GM13977 (cell line): Measurements from ENCODE around the gene ABCA1.

Experiments used
- DNase-seq: peaks from one replicate; pipeline ENCODE4 v3.0.0; 2012; ENCODE audit warnings: low spot score
- CTCF ChIP-seq: IDR thresholded peaks from 2 replicates; pipeline ENCODE4 v1.5.1; 2012; ENCODE audit warnings: mild to moderate bottlenecking, control low read depth; ENCODE audit not compliant: insufficient read depth; ENCODE audit errors: extremely low read depth, missing control alignments
- in situ Hi-C: fragments of 300-500 bp; cut with MboI; formaldehyde crosslinking; loops from one replicate; pipeline ENCODE4 v1.12.0; 2022; ENCODE audit warnings: low sequenced_read_pairs, low pct_unique_long_range_greater_than_20kb, mixed read lengths, inconsistent platforms; ENCODE audit not compliant: unreplicated experiment

Gene ABCA1

GRCh38 chr9:104798209-104798995 is 129.6 kb downstream of the ABCA1 start:
- DNase-seq = no peak
- in situ Hi-C loops = no loop called here
- no peak for TF ChIP-seq CTCF

- TF ChIP-seq CTCF = no peak
- no peak for DNase-seq
- in situ Hi-C loops = no loop called here
These were observed 132.1 kb downstream of the ABCA1 start for GRCh38 chr9:104795857-104796256.

- no peak for TF ChIP-seq CTCF
- no peak for DNase-seq
- in situ Hi-C loops = no loop called here
These were observed 132.9 kb downstream of the ABCA1 start for GRCh38 chr9:104795082-104795481.

- in situ Hi-C loops = no loop called here
- DNase-seq = no peak
- TF ChIP-seq CTCF = no peak
These were observed 133.9 kb downstream of the ABCA1 start for GRCh38 chr9:104794070-104794469.

GRCh38 chr9:104788251-104788650 is 139.7 kb downstream of the ABCA1 start:
- TF ChIP-seq CTCF = no peak
- in situ Hi-C loops = no loop called here
- DNase-seq = no peak

- in situ Hi-C loops = no loop called here
- DNase-seq = no peak
- no peak for TF ChIP-seq CTCF
These were observed 140.5 kb downstream of the ABCA1 start for GRCh38 chr9:104787306-104788015.
